Stimulated activated CD4-positive, alpha-beta T cell treated with anti-CD3 and anti-CD28 coated beads, Interleukin-4, amount 100 ng/mL, for 1 hour (primary cell): ENCODE measurements around the gene TRIM47.
A peak's percentile ranks its signal among the peaks of the same experiment; 100 is the strongest.
"Not testable (repeated sequence)": the region's sequence is repeated elsewhere in the genome, so short reads cannot be mapped to it uniquely, and the experiment has no call there.

Experiments used
- DNase-seq: peaks from one replicate; pipeline ENCODE4 v3.0.0-alpha.2; 2020

TRIM47 gene

DNA sequence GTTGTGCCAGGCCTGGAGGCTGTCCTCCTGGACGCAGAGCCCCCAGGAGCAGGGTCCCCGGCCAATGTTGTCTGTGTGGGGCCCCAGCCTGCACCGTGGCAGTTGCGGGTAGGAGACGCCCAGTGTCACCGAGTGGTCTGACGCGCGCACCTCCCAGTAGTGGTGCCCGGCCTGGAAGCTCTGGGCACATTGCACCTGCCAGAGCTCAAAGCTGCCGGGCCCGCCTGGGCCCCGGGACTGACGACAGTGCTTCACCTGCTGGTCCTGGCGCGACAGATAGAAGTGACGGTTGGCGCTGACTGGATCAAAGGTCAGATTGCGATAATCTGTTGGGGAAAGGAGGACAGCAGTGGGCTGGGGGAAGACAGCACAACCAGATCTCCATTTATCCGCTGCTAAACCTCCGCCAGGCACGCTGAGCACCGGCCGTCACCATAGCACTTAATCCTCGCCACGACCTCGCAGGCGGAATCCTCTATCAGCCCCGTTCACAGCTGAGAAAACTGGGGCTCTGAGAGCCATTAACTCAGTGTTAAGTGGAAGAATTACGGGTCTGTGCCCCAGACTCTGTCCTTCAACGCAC is 12.7 kb upstream of the TRIM47 start:
- DNase-seq, result no peak

DNA sequence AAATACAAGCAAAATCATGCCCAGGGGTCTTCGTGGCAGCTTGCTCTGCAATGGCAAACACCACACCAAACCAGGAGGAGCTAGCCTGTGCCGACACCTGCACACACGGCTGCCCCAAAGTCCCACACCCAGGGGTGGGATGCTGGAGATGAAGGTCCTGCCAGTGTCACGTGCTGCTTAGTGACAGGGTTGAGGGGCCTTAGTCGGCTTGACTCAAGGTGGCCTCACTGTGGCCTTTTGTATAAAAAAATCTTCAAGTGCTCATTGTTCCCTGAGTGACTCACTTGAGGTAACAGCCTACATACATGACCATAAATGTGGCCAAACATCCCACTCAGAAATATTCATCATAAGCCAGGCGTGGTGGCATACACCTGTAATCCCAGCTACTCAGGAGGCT is 11.1 kb upstream of the TRIM47 start:
- no peak for DNase-seq

DNA sequence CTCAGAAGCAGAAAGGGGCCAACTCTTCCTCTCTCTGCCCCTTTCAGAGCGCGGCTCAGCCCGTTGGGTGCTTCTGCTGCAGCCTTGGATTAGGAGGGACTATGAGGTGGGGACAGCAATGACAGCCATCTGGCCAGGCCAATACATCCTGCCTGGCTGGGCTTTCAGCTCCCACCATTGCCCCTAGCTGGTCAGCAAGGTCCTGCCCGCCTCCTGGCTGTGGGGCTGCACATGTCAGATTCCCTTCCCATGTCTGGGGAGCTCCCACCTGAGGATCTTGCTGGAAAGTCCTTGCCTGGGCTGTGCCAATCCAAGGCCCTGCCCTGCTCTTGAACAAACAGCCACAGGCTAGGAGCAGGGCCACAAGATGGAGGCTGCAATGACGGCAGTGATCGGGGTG is 10.1 kb upstream of the TRIM47 start:
- DNase-seq, result no peak

DNA sequence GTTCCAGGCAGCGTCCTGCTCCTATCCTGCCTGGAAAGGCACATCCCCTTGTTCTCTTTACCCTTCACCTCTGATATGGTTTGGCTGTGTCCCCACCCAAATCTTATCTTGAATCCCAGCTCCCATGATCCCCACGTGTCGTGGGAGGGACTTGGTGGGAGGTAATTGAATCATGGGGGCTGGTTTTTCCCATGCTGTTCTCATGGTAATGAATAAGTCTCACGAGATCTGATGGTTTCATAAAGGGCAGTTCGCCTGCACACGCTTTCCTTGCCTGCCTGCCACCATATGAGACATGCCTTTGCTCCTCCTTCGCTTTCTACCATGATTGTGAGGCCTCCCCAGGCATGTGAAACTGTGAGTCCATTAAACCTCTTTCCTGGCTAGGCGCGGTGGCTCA is 7.5 kb upstream of the TRIM47 start:
- not testable (repeated sequence) for DNase-seq

DNA sequence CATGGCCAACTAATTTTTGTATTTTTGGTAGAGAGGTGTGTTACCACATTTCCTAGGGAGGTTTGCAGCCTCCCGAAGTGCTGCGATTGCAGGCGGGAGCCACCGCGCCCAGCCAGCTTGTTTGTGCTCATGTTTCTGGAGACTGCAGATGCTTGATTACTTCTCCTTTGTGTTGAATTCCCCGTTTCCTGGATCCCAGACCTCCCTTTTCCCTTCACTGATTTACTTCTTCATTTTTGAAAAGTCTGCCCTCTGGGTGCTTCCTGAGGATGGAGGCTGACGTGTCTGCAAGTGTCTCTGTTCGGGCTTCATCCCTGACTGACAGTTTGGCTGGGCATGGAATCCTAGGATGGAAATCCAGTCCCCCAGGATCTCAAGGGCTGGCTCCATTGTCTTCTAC is 7.0 kb upstream of the TRIM47 start:
- DNase-seq, result no peak

DNA sequence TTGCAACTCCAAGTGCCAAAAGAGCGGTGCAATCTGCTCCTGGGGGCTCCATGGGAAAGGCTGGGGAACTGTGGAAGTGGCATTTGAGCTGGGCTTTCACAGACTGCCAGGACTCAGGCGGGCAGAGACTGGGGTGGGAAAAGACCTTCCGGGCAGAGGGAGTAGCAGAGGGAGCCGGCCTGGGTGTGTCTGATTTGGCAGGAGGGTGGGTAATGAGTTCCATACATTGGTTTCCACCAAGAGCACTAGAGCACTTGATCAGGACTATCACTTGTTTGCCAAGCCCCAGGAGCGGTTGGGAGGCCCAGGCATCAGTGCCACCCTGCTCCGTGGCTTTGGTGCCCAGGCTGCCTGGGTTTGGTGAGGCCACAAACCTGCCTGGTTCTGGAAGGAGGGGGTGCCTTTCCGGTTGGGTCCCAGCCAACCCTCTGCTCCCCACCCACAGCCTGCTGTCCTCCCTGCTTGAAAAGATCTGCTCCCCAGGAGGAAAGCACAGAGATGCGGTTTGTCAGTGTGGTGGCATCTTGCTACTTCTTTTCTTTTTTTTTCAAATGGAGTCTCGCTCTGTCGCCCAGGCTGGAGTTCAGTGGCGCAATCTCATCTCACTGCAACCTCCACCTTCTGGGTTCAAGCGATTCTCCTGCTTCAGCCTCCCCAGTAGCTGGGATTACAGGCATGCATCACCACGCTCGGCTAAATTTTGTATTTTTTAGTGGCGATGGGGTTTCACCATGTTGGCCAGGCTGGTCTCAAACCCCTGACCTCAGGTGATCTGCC is 3.5 kb upstream of the TRIM47 start:
- no peak for DNase-seq

DNA sequence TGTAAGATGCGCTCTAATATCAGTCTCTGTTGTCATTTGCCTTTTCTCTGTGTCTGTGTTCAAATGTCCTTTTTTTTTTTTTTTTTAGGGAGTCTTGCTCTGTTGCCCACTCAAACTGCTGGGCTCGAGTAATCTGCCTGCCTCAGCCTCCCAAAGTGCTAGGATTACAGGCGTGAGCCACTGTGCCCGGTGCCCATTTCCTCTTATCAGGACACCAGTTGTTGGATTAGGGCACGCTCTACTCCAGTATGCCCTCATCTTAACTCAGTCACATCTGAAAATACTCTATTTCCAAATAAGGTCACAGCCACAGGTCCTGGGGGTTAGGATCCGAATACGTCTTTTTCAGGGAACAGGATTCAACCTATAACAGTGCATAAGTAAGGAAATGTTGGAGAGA is 1.9 kb upstream of the TRIM47 start:
- no peak for DNase-seq

DNA sequence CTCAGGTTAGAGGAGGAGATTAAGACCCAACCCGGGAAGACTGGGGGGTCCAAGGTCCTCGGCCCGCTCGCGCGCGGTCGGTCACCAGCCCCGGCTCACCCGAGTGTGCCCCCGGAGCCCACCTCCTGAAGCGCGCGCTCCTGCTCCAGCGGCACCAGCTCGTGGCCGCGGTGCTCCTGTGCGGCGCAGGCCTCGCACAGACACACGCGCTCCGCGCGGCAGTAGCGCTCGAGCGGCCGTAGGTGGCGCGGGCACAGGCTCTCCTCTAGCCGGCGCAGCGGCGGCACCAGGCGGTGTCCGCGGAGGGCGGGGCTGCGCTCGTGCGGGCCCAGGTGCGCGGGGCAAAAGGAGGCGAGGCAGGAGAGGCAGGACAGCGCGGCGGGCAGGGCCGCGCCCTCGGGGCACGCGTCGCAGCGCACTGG is 618 bp downstream of the TRIM47 start:
- peak; percentile 76 for DNase-seq

DNA sequence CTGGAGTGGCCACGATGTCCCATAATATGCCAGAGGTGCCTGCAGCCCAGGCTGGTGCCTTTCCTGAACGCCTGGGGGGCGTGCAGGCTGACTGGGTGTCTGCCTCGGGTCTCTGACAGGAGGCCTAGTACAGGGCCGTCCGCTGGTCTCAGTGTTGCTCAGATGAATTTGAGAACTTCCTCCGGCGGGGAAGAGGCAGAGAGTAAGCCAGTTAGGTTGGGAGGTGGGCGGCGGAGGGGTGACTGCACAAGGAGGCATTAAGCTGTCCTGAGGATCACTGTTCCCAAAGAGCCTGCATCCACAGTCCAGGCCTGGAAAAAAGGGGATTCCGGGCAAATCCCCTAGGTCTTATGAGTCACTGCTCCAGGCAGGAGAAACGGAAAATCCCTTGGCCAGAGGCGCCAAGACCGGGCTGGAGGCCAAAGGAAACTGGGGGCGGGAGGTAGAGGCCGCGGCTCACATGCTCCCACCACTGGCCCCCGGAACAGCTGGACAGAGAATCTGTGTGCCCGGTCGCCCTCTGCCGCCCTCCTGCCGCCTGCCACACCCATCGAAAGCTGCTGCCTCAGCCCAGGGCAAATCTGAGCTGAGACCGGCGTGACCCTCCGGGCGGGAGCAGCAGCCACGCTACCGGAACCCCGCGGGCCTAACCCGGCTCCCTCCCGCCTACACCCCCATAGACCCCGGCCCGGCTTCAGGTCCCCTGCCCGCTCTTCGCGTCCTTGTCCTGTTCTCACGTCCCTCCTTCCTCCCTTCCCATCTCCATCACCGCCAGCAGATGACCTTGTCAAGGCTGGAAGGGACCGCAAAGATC is 1.2 kb downstream of the TRIM47 start:
- peak; percentile 40 for DNase-seq

DNA sequence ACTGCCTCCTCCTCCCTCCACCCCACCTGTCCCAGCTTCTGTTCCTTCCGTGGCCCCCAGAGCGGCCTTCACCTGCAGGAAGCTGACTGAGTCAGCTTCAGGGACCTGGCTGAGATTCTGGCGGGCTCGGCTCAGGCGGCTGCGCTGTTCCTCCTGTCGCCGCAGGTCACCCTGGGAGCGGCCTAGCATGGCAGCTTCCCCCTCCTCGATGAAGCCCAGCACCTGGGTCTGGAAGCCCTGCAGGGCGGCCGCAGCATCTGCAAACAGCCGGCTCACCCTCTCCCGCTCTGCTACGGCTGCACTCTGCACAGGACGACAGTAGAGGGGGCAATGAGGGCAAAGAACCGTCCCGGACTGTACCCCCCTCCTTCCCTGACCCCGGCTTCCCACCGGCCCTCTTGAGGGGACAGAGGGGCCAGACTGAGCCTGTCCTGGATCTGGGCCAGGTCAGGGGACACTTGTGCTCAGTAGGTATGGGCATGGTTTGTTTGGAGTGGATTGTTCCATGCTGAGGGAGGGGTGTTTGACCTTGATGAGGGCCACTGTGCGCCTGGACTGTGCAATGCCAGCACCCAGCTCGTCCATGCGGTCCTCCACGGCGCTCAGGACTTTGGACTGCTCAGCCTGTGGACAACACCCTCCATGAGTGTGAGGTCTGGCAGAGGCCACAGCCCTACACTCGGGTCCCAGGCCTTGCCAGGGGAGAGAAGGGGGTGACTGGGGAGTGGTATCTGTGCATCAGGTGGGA is 2.0 kb downstream of the TRIM47 start:
- peak; percentile 64 for DNase-seq

DNA sequence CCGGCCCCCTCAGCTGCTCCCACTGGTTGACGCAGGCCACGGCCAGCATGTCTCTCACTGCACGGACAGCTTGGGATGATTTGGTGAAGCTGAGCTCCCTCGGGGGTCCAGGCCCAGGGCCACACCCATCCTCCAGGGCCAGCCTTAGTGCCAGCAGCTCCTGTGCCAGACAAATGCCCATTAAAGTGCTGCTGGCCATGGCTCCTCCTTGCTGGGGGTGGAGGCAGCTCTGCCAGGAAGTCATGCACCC is 2.5 kb downstream of the TRIM47 start:
- no peak for DNase-seq

DNA sequence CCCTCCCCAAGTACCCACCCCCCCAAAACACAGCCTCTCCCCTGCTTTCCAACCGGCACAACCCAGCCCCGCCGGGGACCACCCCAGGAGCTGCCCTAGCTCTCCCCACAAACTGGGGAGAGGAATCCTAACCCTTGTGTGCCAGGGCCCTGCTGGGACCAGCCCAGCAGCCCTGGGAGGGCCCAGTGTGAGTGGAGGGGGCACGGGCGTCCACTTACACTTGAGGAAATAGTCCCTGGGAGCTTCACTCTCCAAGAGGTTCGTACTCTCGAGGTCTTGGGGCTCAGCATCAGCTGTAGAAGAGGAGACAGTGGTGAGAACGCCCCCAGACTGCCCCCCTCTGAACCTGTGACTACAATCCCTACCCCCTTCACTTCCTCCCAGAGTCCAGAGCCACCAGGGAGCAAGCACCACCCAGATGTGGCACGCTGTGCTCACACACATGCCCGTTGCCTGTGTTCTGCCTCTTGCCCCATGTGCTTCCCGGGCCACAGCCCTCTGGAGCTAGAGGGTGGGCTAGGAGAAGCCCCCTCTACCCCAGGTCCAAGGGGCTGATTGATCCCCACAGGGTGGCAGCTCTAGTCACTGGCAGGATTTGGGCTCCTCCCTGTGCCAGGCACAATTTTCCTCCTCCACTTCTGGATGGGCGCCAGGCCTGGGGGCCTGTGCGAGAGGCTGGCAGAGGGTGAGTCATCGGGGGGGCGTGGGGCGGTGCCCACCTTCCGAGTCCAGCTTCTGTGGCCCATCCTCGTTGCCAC is 3.0 kb downstream of the TRIM47 start:
- no peak for DNase-seq

DNA sequence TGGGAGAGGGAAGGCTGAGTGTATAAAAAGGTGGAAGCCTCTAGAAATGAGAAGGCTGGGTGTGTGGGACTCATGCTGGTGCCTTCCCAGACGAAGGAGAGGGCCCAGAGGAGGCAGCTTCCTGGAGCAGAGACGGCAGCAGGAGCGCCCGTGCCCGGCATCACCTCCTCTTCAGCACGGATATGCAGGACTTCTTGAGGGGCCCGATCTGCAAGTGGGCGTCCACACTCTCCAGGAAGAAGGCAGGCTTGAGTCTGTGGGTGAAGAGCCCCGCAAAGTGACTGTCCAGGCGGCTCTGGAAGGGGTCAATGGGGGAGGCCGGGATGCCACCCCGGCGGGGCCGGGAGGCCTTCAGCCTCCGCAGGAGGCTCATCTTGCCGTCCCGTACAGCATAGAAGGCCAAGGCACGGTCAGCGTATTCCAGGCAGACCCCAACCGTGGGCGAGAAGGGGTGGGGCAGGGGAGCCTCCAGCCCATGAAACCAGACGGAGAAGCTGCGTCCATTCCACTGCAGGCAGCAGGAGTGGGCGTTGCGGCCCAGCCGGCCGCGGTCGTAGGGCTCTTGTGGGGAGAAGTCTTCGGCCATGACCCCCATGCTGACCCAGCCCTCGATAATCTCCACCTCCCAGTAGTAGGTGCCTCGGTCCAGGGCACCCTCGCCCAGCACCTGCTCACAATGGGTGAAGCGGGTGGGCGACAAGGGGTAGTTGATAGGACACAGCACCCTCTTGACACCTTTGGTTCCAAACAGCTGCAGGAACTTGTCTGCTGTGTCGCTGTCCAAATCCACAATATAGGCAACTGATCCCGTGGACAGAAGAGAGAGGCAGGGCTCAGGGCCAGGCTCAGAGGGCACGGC is 3.8 kb downstream of the TRIM47 start:
- no peak for DNase-seq

DNA sequence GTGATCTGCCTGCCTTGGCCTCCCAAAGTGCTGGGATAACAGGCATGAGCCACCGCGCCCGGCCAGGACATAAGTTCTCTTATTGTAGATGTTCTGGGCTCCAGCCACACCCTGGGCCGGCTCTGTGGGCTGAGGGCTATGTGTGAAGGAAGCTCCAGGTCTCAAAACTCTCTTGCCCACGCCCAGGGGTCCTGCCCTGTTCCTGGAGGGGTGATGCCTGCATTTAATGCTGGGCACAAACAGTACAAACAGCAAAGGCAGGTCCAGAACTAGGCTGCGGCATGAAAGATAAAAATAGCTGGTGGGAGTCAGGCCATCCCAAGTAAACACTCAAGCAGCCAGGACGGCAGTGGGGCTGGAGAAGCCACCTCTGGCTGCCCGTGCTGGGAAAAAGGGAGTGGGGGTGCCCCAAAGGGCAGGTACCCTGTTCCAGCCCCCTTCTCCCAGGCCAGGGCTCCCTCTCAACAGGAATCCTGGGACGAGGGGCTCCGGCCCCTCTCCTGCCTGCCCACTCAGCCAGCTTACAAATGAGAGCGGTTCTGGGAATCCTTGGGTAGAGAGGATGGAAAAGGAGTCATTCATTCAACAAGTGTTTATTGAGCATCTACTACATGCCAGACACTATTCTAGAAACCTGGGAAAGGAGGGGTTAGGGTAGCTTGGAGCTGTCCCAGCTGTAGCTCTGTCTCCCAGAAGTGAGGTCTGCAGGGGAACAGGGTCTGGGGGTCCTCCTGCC is 4.6 kb downstream of the TRIM47 start:
- DNase-seq, result no peak

DNA sequence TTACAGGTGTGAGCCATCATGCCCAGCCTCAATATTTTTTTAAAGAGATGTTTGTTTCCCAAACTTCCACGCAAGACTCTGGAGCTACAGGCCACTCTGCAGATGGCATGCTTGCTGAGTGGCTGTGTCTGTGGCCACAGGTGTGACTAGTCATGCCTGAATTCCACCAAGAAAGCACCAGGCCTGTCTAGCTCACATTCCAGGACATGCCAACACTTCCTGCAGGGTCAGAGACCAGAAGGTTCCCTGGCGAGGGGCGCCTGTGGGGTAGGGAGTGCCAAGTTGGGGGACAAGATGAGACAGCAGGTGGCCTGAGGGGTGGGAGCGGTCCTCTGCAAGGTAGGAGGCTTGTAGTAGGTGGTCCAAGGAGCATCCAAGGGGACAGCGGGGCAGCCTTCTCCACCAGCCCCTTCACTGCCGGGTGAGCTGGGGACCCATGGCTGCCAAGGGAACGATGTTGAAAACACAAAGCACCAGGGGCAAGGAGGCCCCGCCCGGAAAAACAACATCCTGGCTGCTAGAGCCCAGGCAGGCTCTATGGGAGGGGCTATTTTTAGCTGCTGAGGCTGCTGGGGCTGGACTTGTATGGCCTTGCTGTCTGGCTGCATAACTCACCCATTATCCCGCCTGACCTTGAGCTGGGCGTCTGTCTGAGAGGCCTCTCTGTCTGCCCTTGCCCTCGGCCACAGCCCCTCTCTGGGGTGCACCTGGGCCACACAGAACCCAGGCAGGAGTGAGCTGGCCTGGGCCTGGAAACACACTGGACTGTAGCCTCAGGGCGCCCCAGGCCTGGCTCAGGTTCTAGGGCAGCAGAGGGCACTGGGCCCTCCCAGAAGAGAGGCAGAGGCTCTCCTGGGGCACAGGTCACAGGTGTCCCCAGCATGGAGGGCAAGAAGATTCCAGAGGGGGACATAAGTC is 5.7 kb downstream of the TRIM47 start:
- no peak for DNase-seq

DNA sequence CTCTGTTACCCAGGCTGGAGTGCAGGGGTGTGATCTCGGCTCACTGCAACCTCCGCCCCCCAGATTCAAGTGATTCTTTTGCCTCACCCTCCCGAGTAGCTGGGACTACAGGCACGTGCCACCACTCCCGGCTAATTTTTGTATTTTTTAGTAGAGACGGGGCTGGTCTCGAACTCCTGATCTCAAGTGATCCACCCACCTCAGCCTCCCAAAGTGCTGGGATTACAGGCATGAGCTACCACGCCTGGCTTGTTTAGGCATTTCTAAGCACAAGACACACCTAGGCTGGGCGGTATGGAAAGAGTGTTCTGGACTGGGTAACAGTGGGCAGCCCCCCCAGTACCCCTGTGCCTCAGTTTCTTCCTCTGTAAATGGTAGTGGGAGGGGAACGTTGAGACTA is 8.2 kb downstream of the TRIM47 start:
- DNase-seq, result not testable (repeated sequence)

DNA sequence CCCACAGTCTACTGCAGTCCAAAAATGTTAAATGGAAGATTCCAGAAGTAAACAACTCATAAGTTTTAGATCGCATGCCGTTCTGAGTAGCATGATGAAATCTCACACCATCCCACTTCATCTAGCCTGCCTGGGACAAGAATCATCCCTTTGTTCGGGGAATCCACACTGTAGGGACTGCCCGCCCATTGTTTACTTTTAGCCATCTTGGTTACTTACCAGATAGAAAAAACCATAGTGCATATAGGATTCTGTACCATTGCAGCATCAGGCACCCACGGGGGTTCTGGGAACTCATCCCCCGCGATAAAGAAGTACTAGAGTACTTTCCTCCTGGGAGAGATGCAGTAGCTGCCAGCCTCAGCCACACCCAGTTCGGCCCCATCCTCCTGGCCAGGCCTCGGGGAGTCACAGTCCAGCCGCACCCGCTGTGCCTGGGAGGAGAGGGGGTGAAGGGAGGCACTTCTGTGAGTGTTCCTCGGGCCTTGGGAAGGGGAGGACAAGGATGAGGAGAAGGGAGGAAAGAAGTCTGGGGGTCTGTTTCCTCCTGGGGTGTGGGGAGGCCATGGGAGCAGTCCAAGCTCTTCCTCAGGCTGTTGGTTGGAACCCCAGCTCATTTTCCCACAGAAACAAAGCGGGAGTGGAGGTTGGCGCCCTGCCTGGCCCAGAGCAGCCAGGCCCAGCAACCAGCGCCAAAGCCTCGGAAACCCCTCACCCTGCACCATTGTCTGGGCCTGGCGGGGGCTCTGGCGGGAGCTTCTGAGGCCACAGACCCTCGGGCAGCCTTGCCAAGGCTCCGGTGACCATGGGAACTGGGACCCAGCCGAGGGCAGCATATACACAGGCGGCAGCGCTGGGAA is 8.9 kb downstream of the TRIM47 start:
- DNase-seq, result no peak

DNA sequence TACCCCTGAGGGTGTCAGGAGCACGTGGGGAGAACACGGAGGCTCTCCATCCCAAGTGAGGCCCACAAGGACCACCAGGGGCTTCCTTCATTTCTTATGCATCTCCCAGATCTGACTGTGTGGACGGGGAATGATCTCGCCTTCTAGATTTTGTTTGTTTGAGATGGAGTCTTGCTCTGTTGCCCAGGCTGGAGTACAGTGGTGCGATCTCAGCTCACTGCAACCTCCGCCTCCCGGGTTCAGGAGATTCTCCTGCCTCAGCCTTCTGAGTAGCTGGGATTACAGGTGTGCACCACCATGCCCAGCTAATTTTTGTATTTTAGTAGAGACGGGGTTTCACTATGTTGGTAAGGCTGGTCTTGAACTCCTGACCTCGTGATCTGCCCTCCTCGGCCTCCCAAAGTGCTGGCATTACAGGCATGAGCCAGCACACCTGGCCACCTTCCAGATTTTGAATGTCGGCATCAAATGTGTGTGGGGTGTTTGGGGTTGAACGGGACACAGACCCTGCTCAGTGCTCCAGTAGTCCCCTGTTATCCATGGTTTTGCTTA is 9.6 kb downstream of the TRIM47 start:
- not testable (repeated sequence) for DNase-seq
